Hippocampal formation (tissue), 2 donors: Measurements from ENCODE around the gene ATPAF1.
"Not testable (repeated sequence)": the region's sequence is repeated elsewhere in the genome, so short reads cannot be mapped to it uniquely, and the experiment has no call there.

Experiments
- DNase-seq, 2 donors: peaks; one replicate each; lab custom pipeline; 2025; lab: John Stamatoyannopoulos, UW

The ATPAF1 gene

DNA sequence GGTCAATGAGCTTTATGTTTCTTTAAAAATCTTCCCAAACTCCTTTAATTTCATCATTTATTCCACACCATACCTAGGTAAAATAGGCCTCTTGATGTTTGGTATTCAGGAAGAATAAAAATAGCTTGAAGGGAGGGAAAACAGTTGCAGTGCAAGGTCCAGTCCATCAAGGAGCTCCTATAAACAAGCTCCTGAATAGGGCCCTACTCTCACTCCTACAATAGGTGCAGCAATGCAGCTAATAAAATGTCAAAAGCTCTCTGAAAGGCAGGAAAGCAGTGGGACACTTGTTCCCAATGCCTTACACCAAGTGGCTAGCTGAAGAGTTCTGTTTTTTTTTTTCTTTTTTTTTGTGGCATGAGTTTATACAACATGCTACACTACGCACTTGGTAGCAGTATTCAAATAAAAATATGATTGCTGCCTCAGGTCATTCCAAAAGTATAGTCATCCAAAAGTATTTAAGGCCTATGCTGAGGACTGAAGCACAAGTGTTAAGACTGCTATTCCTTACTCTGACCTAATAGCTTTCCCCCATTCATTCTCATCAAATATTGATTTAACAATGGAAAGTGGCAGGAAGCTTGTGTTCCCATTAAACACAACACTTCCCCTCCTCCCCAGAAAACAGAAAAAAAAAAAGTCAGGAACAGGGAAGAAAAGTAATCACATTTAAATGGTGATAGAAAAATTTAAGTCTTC, 13.3 kb upstream of the ATPAF1 start:
- DNase-seq: no peak

- DNase-seq: no peak
These were observed 11.8 kb upstream of the ATPAF1 start for GRCh38 chr1:46679789-46680573.

- DNase-seq: no peak
These were observed 9.2 kb upstream of the ATPAF1 start for GRCh38 chr1:46677339-46677738.

- DNase-seq: no peak
These were observed 8.4 kb upstream of the ATPAF1 start for GRCh38 chr1:46676531-46676930.

- DNase-seq: no peak
These were observed 7.6 kb upstream of the ATPAF1 start for GRCh38 chr1:46675549-46676314.

DNA sequence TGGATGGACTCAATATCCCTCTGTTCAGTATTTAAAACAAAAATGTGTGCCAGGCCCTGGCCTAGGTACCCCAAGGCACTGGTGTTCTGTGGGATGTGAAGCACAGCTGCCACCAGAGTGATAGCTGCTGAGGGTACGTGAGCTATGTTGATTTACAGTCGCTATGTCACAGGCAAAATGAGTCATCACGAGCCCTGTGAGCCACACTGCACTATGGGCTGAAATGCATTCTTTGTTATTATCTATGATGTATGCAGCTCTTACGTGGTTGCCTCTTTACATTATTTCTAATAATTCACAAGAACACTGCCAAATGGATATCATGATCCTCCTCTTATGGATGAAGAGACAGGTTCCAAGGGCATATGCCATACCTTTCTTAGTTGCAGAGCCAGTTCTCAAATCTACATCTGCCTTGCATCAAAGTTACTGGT, 5.6 kb upstream of the ATPAF1 start:
- DNase-seq: no peak

- no peak for DNase-seq
These were observed 4.5 kb upstream of the ATPAF1 start for GRCh38 chr1:46672696-46673095.

DNA sequence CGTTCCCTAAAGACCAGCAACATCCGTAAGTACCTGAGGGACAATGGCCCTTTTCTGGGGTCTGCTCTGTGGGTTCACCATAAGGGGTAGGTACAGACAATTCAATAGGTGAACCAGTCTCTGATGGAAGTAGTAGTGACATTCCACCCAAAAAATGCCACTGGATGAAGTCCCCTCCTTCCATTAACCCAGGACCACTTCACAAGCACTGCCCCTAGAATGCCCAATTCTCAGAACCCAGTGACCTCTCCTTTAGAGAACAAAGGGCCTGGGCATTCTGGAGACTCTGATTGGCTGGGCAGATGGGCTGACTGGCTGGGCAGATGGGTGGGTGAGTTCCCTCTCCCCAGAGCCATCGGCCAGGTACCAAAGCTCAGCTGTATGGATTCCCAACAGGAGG, 3.4 kb upstream of the ATPAF1 start, which contains the start of gene TEX38:
Gene TEX38 (plus strand): TSS at position 301 of the 400 bp plus-strand sequence. CDS start 81 bp downstream, at position 382.
- DNase-seq: no peak

DNA sequence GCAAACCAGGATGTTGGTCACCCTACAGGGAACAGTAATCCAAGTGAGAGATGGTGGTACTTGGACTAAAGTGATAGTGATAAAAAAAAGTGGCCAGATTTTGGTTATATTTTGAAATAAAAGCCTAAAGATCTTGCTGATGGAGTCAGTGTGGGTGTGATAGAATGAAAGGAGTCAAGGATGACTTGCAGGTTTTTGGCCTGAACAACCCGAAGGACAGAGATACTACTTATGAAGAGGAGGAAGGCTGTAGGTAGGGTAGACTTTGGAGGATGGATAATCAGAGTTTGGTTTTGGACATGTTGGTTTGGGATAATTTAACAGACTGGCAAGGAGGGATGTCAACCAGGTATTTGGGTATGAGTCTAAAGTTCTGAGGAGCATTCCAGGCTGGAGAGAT, 2.0 kb upstream of the ATPAF1 start:
- DNase-seq: no peak

- DNase-seq: no peak
These were observed 2.2 kb downstream of the ATPAF1 start for GRCh38 chr1:46665983-46666382.

GRCh38 chr1:46662919-46663318, 5.2 kb downstream of the ATPAF1 start:
- not testable (repeated sequence) for DNase-seq

- not testable (repeated sequence) for DNase-seq
These were observed 8.0 kb downstream of the ATPAF1 start for GRCh38 chr1:46660116-46660515.

GRCh38 chr1:46659307-46659870, 8.8 kb downstream of the ATPAF1 start:
- DNase-seq: no peak

- no peak for DNase-seq
These were observed 10.4 kb downstream of the ATPAF1 start for GRCh38 chr1:46657775-46658174.

GRCh38 chr1:46656643-46657042, 11.5 kb downstream of the ATPAF1 start:
- no peak for DNase-seq

- no peak for DNase-seq
These were observed 12.3 kb downstream of the ATPAF1 start for GRCh38 chr1:46655848-46656247.

DNA sequence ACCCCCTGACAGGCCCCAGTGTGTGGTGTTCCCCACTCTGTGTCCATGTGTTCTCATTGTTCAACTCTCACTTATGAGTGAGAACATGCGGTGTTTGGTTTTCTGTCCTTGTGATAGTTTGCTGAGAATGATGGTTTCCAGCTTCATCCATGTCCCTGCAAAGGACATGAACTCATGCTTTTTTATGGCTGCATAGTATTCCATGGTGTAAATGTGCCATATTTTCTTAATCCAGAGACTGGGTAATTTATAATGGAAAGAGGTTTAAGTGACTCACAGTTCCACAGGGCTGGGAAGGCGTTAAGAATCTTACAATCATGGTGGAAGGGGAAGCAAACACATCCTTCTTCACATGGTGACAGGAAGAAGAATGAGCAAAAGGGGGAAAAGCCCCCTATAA, 13.5 kb downstream of the ATPAF1 start:
- DNase-seq: not testable (repeated sequence)

DNA sequence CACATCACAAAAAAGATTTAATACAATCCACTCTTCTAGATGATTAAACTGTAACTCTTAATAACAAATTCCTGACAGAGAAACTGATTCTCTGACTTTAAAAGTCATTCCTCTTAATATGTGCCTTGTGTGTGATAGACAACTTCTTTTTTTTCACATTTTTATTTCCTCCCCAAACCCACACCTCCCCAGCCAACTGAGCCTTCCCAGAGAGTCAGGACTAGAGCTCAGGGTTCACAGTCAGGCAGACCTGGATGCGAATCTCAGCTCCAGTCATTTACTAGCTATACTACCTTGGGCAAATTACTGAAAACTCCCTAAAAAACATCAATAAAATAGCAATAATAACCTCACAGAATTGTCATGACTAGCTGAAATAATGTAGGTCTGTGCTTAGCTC, 14.2 kb downstream of the ATPAF1 start:
- DNase-seq: no peak

GRCh38 chr1:46653405-46653958, 14.7 kb downstream of the ATPAF1 start:
- no peak for DNase-seq

DNA sequence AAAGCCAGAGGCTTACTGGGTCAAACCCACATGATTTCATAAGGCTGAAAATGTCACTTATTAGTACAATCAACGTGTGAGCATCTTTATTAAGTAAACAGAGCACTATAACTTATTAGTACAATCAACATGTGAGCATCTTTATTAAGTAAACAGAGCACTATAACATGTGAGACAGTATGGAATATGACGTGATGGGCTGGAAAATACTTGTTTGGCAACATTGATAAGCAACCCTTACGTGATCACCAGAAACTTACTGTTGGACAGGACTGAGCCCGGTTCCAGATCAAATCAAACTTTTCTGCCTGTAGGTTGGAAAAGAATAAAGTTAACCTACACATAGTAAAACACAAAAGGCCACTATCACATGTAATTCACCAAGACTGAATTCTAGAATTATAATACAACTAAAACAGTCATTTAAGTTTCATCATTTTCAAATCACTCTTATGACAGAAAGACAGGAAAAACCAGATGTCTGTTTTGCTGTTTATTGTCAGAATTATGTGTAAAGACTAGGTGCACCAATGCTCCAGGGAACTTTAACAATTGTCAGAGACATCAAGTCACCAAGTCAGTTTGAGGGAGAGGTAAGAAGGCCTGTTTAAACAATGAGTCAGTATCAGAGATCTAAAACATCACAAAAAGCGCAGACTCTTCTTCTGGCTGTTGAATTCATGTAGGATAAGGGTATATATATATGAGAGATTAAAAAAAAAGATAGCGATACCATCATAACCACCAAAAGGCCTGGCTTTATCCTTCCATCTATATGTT, 15.7 kb downstream of the ATPAF1 start:
- no peak for DNase-seq

- DNase-seq: not testable (repeated sequence)
These were observed 17.0 kb downstream of the ATPAF1 start for GRCh38 chr1:46651152-46651551.
